ENCODE measurements around the gene EXOC3. TPM values are rescaled to one million over a fixed set of nuclear protein-coding genes. Genes with fewer than 3 reads are reported as not detected.
A peak's percentile ranks its signal among the peaks of the same experiment; 100 is the strongest.

Gene EXOC3
- total RNA-seq, 1 donor from 2014 or later, result 43.3 TPM

DNA sequence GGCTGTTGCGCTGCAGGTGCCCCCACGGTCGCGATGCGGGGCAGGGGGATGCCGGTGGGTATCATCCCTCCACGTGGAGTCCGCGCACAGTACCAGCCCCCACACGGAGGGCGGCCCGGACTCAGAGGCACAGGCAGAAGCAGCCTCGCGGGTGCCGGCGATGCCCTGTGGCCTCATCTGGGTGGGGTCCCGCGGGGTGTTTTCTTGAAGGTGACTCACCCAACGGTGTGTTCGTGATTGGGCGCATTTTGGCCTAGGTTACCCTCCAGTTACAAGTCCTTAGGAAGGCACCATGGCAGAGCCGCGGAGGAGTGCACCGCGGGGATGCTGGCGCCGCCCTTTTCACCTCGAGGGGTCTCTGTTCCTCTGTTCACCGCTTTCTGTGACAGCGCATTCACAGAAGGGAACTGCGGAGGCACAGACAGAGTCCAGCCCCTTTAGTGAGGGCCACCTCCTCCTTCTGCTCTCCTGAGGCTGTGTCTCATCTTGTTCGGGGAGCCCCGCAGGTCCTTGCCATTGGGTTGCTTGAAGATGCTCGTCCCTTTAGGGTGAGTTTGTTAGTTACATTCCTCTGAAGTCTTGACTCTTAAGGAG lies 21.6 kb upstream of the EXOC3 start:
- DNase-seq (ENCODE audit: low spot score), result peak; percentile 76
- no peak overlapping the region for H3K27ac Mint-ChIP-seq (ENCODE audit: unreplicated experiment)
- TF ChIP-seq CTCF (IDR thresholded peaks at IDR 0.05), result no peak
- H3K4me1 Mint-ChIP-seq (ENCODE audit: low read depth), result peaks cover 9% of the 10 kb centered on the region
- H3K4me3 Mint-ChIP-seq (ENCODE audit: unreplicated experiment), result no peak overlapping the region
- peaks cover 2% of the 10 kb centered on the region for H3K36me3 Mint-ChIP-seq (ENCODE audit: low read depth)
- no peaks in the 10 kb centered on the region for H3K9me3 Mint-ChIP-seq (ENCODE audit: low read depth)
- no peaks in the 10 kb centered on the region for H3K27me3 Mint-ChIP-seq (ENCODE audit: low read depth)

GRCh38 chr5:421901-422300 lies 21.1 kb upstream of the EXOC3 start:
- Mint-ChIP-seq H3K9me3 (ENCODE audit: low read depth) (no peaks in the 10 kb centered on the region), H3K36me3 (ENCODE audit: low read depth) (peaks cover 2% of the 10 kb centered on the region), H3K4me1 (ENCODE audit: low read depth) (peaks cover 9% of the 10 kb centered on the region), H3K27me3 (ENCODE audit: low read depth) (no peaks in the 10 kb centered on the region), H3K27ac (ENCODE audit: unreplicated experiment) (no peak overlapping the region), H3K4me3 (ENCODE audit: unreplicated experiment) (no peak overlapping the region)
- peak; percentile 88 for DNase-seq (ENCODE audit: low spot score)
- TF ChIP-seq CTCF (IDR thresholded peaks at IDR 0.05), result no peak

- no peaks in the 10 kb centered on the region for H3K27me3 Mint-ChIP-seq (ENCODE audit: low read depth)
- TF ChIP-seq CTCF (IDR thresholded peaks at IDR 0.05), result no peak
- peak; percentile 68 for DNase-seq (ENCODE audit: low spot score)
- peaks cover 9% of the 10 kb centered on the region for H3K4me1 Mint-ChIP-seq (ENCODE audit: low read depth)
- peaks cover 2% of the 10 kb centered on the region for H3K36me3 Mint-ChIP-seq (ENCODE audit: low read depth)
- H3K9me3 Mint-ChIP-seq (ENCODE audit: low read depth), result no peaks in the 10 kb centered on the region
- no peak overlapping the region for H3K27ac Mint-ChIP-seq (ENCODE audit: unreplicated experiment)
- no peak overlapping the region for H3K4me3 Mint-ChIP-seq (ENCODE audit: unreplicated experiment)
Measured at GRCh38 chr5:422323-423232, 20.4 kb upstream of the EXOC3 start.

DNA sequence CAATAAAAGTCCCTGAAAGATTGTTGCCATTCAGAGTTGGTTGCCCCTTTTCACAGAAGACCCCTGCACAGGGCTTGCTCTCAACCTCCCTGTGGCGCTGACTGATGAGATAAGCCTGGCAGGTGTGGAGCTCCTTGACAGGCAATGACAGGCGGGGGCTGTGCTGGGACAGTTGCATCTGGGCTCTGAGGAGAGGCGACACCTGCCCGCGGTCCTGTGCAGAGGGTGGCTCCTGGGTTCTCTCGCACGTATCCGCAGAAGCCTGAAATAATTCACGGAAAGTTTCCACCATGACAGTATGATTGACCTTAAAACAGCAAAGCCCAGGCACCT lies 19.8 kb upstream of the EXOC3 start:
- H3K36me3 Mint-ChIP-seq (ENCODE audit: low read depth), result peaks cover 6% of the 10 kb centered on the region
- peaks cover 3% of the 10 kb centered on the region for H3K4me1 Mint-ChIP-seq (ENCODE audit: low read depth)
- H3K4me3 Mint-ChIP-seq (ENCODE audit: unreplicated experiment), result no peak overlapping the region
- H3K27me3 Mint-ChIP-seq (ENCODE audit: low read depth), result no peaks in the 10 kb centered on the region
- no peak for TF ChIP-seq CTCF (IDR thresholded peaks at IDR 0.05)
- DNase-seq (ENCODE audit: low spot score), result peak; percentile 44
- H3K27ac Mint-ChIP-seq (ENCODE audit: unreplicated experiment), result no peak overlapping the region
- no peaks in the 10 kb centered on the region for H3K9me3 Mint-ChIP-seq (ENCODE audit: low read depth)

- Mint-ChIP-seq H3K9me3 (ENCODE audit: low read depth) (no peaks in the 10 kb centered on the region), H3K27ac (ENCODE audit: unreplicated experiment) (no peak overlapping the region), H3K4me1 (ENCODE audit: low read depth) (peaks cover under 1% of the 10 kb centered on the region), H3K27me3 (ENCODE audit: low read depth) (no peaks in the 10 kb centered on the region), H3K36me3 (ENCODE audit: low read depth) (peaks cover 6% of the 10 kb centered on the region), H3K4me3 (ENCODE audit: unreplicated experiment) (no peak overlapping the region)
- peak; percentile 92 for DNase-seq (ENCODE audit: low spot score)
- TF ChIP-seq CTCF (IDR thresholded peaks at IDR 0.05), result no peak
Measured at GRCh38 chr5:423626-424261, 19.2 kb upstream of the EXOC3 start.
